K562 (cell line): Measurements from ENCODE around the gene EGFL7. TPM values are rescaled to one million over a fixed set of nuclear protein-coding genes. Genes with fewer than 3 reads are reported as not detected.

Source experiments
- ARID4B ChIP-seq: sonication (generic); formaldehyde crosslinking; IDR thresholded peaks from 2 replicates; pipeline ENCODE4 v1.8.0; 2022; ENCODE audit warnings: mild to moderate bottlenecking, missing genetic modification reagents
- BRCA1 ChIP-seq, 2 experiments: fragments of 450-650 bp in 1 of 2; sonication (generic) in 1 of 2; formaldehyde crosslinking in 1 of 2; IDR thresholded peaks; 2 replicates each; pipeline versions ENCODE4 v1.5.0 to v1.6.1; 2017 to 2020; ENCODE audit warnings: mild to moderate bottlenecking in 1 of 2, missing genetic modification reagents in 1 of 2
- CREM ChIP-seq: IDR thresholded peaks from 2 replicates; pipeline ENCODE4 v1.6.1; 2014; ENCODE audit warnings: antibody characterized with exemption, low read depth
- CXXC5 ChIP-seq: fragments of 250-450 bp; sonication (Bioruptor Pico); IDR thresholded peaks from 2 replicates; pipeline ENCODE4 v1.8.0; 2022; ENCODE audit warnings: inconsistent platforms, mild to moderate bottlenecking, moderate library complexity
- E2F6 ChIP-seq, 2 experiments: IDR thresholded peaks; 2 replicates each; pipeline ENCODE4 v1.6.1; 2011; ENCODE audit warnings: borderline replicate concordance in 1 of 2, control low read depth in 1 of 2, low read depth in 1 of 2, low read length in 1 of 2, mild to moderate bottlenecking in 1 of 2, mixed read lengths in 1 of 2, moderate library complexity in 1 of 2; ENCODE audit not compliant: insufficient read depth in 1 of 2, insufficient read length in 1 of 2, poor library complexity in 1 of 2, severe bottlenecking in 1 of 2; ENCODE audit errors: extremely low read depth in 1 of 2
- KDM5B ChIP-seq: fragments of 200-600 bp; sonication (generic); IDR thresholded peaks from 2 replicates; pipeline ENCODE4 v1.6.1; 2012; ENCODE audit warnings: low read depth, mild to moderate bottlenecking, moderate library complexity, low read length, control low read depth, inconsistent platforms; ENCODE audit not compliant: insufficient replicate concordance
- PBX2 ChIP-seq, 2 experiments: IDR thresholded peaks in 1 of 2; conservative IDR thresholded peaks in 1 of 2; 2 replicates each; pipeline ENCODE4 v1.6.1; 2016; ENCODE audit warnings: low read depth in 2 of 2, mild to moderate bottlenecking in 1 of 2, missing compliant biosample characterization in 1 of 2, missing genetic modification characterization in 1 of 2, moderate library complexity in 1 of 2
- PHF8 ChIP-seq: fragments of 200-600 bp; sonication (generic); IDR thresholded peaks from 2 replicates; pipeline ENCODE4 v1.6.1; 2012; ENCODE audit warnings: mixed run types, mild to moderate bottlenecking, inconsistent platforms, low read length, moderate library complexity, borderline replicate concordance
- PURB ChIP-seq: sonication (generic); formaldehyde crosslinking; IDR thresholded peaks from 2 replicates; pipeline ENCODE4 v1.9.0; 2021; ENCODE audit warnings: low read depth, mild to moderate bottlenecking, missing genetic modification reagents
- RAD51 ChIP-seq: fragments of 450-650 bp; IDR thresholded peaks from 2 replicates; pipeline ENCODE4 v1.7.1; 2016; ENCODE audit warnings: low read depth, mild to moderate bottlenecking, borderline replicate concordance
- SP2 ChIP-seq: IDR thresholded peaks from 2 replicates; pipeline ENCODE4 v1.6.1; 2011; ENCODE audit warnings: mild to moderate bottlenecking, low read depth, low read length, moderate library complexity; ENCODE audit not compliant: poor library complexity, severe bottlenecking; ENCODE audit errors: extremely low read depth
- SPI1 ChIP-seq: IDR thresholded peaks from 2 replicates; pipeline ENCODE4 v1.6.1; 2011; ENCODE audit warnings: low read depth, low read length, control low read depth, borderline replicate concordance
- VEZF1 ChIP-seq: fragments of 200-800 bp; sonication (Bioruptor generic); IDR thresholded peaks from 2 replicates; pipeline ENCODE4 v1.6.1; 2017; ENCODE audit warnings: missing genetic modification characterization, missing compliant biosample characterization
- ZNF445 ChIP-seq: fragments of 250-450 bp; sonication (Bioruptor Pico); IDR thresholded peaks from 2 replicates; pipeline ENCODE4 v1.4.0; 2020; ENCODE audit warnings: low read depth, mild to moderate bottlenecking, moderate library complexity
- polyA plus RNA-seq, 8 experiments: library from polyadenylated mRNA; depleted of rRNA in 4 of 8; stranded (reverse) in 5 of 8; unstranded in 3 of 8; fragments of >200 nt; fragmentation: Nextera tagmentation in 2 of 8; fragmentation: Illumina TruSeq in 1 of 8; extraction: Ambion mirVana in 2 of 8; extraction: Trizol in 1 of 8; gene quantifications; 2 replicates each; pipeline versions ENCODE4 v1.2.1 to v1.2.3, GENCODE V29; 2011 to 2014; ENCODE audit warnings: inconsistent platforms in 1 of 8, missing spikeins in 1 of 8
- total RNA-seq, 7 experiments: library from RNA; depleted of rRNA in 6 of 7; stranded (reverse); fragments of >200 nt in 6 of 7; fragmentation: Illumina TruSeq in 2 of 7; extraction: Trizol in 2 of 7; gene quantifications; 2 replicates each; pipeline versions ENCODE4 v1.2.1 to v1.2.3, GENCODE V29; 2011 to 2021; ENCODE audit warnings: low replicate concordance in 1 of 7

EGFL7 gene
- total and polyA plus RNA-seq, 9 of the 15 experiments (the other 6 are each of a cell fraction or from before 2014, with no cell fraction given), result 1.5 to 286 (median 55.5) TPM

GRCh38 chr9:136700959-136701667 lies 38.4 kb downstream of the EGFL7 start (continued):
- no peak for TF ChIP-seq VEZF1 (CRISPR knock-in tag)
- TF ChIP-seq ARID4B, result no peak
- TF ChIP-seq PBX2 (CRISPR knock-in tag; IDR thresholded peaks at IDR 0.05; ENCODE audit: low read depth), result no peak
- 0 out of 2 replicates have a peak, but pooled peaks have one; percentile 7 for TF ChIP-seq PBX2 (tag; conservative IDR thresholded peaks at IDR 0.05; ENCODE audit: low read depth)
- TF ChIP-seq PHF8, result peak; percentile 24; the same call in 1 of the 2 replicates
- TF ChIP-seq CXXC5, result peak; percentile 69
- TF ChIP-seq E2F6 (IDR thresholded peaks at IDR 0.05; ENCODE audit: borderline replicate concordance in 1 of 2, extremely low read depth in 1 of 2, insufficient read depth in 1 of 2, insufficient read length in 1 of 2, low read depth in 1 of 2, low read length in 1 of 2, poor library complexity in 1 of 2, severe bottlenecking in 1 of 2), result peak in 1 of 2 experiments; percentile 54
- 0 out of 2 replicates have a peak, but pooled peaks have one; percentile 14 for TF ChIP-seq SPI1
- TF ChIP-seq BRCA1 (IDR thresholded peaks at IDR 0.05), result no peak
- TF ChIP-seq BRCA1 (CRISPR knock-in tag; IDR thresholded peaks at IDR 0.05), result no peak
- TF ChIP-seq CREM, result peak; percentile 29; the same call in 1 of the 2 replicates
- no peak for TF ChIP-seq PURB (CRISPR knock-in tag)
- TF ChIP-seq KDM5B, result peak; percentile 30
- TF ChIP-seq SP2, result no peak
- no peak for TF ChIP-seq RAD51
- TF ChIP-seq ZNF445, result no peak
